Vagina (tissue), 2 donors: Measurements from ENCODE around the gene AFAP1L1. TPM values are rescaled to one million over a fixed set of nuclear protein-coding genes. Genes with fewer than 3 reads are reported as not detected.

ENCODE experiments used
- DNase-seq, 2 donors: peaks; one replicate each; pipeline ENCODE4 v3.0.0-alpha.2; 2017; ENCODE audit errors: extremely low spot score in 2 of 2
- H3K27ac ChIP-seq: fragments of 200-600 bp; sonication (generic); one replicate; pipeline ENCODE4 v1.5.1; 2019
- H3K27me3 ChIP-seq: fragments of 200-600 bp; sonication (generic); one replicate; pipeline ENCODE4 v1.5.1; 2019
- H3K36me3 ChIP-seq, 2 donors: fragments of 200-600 bp; sonication (generic); one replicate each; pipeline ENCODE4 v1.5.1; 2017 to 2019
- H3K4me1 ChIP-seq: fragments of 200-600 bp; sonication (generic); one replicate; pipeline ENCODE4 v1.5.1; 2019
- H3K4me3 ChIP-seq, 2 donors: fragments of 200-600 bp; sonication (generic); 1 replicate in 1 of 2; 2 replicates in 1 of 2; pipeline ENCODE4 v1.5.1; 2016 to 2019
- H3K9me3 ChIP-seq: fragments of 200-600 bp; sonication (generic); one replicate; pipeline ENCODE4 v1.5.1; 2019
- POLR2A ChIP-seq, 2 donors: fragments of 450-650 bp; IDR thresholded peaks; one replicate each; pipeline ENCODE4 v1.6.1; 2017; ENCODE audit warnings: antibody characterized with exemption in 2 of 2, mild to moderate bottlenecking in 2 of 2, moderate library complexity in 2 of 2
- POLR2AphosphoS5 ChIP-seq, 2 donors: sonication (generic); formaldehyde crosslinking; IDR thresholded peaks; one replicate each; pipeline ENCODE4 v1.9.0; 2017; ENCODE audit warnings: antibody characterized with exemption in 2 of 2, mild to moderate bottlenecking in 2 of 2, low read depth in 1 of 2; ENCODE audit not compliant: insufficient read depth in 1 of 2
- intact Hi-C: fragments of 100-400 bp; cut with DNase I; formaldehyde crosslinking; loops from one replicate; pipeline ENCODE4 v1.15.1; 2023
- total RNA-seq: library from RNA; depleted of rRNA; stranded (reverse); fragments of >200 nt; gene quantifications from one replicate; pipeline ENCODE4 v1.2.3, GENCODE V29; 2016
- TF ChIP-seq, protein P1 (sequence below), 3 experiments: fragments of 450-650 bp in 2 of 3; fragments of 200-600 bp in 1 of 3; sonication (generic) in 1 of 3; IDR thresholded peaks; one replicate each; pipeline ENCODE4 v1.5.1; 2017 to 2019; ENCODE audit warnings: antibody characterized with exemption in 3 of 3, mild to moderate bottlenecking in 2 of 3, moderate library complexity in 2 of 3

The AFAP1L1 gene
- total RNA-seq, 1 donor from 2014 or later = 14.7 TPM

DNA sequence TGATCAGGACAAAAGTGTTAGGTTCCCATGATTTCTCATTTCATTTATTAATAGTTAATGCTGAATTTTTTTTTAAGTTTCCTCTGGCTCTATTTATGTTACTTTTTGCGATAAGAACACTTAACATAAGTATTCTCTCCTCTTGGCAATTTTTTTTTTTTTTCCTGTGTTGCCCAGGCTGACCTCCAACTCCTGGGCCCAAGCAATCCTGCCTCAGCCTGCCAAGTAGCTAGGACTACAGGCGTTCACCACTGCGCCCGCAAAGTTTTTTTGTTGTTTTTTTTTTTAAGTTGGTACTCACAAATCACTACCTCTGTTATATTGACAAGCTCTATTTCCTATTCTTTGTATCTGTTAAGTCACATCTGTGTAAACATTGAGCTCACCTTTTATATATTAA lies 80.5 kb downstream of the AFAP1L1 start:
- no peak for DNase-seq

DNA sequence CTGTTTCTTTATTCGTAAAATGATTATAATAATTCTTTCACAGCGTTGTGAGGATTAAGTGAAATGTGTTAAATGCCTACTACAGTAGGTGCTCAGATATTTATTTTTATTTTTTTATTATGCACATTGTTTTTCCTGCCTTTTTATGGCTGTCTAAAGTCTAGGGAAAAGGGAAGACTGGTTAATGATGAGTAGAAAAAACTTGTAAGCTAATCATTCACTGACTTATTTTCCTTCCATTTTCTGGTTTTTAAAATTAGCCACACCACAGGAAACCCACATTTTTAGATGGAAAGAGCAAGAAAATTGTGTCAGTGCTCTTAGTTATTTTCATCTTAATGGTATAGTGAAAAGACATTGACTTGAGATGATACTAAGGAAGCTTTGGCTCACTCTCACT lies 82.3 kb downstream of the AFAP1L1 start:
- H3K36me3 ChIP-seq = peaks cover 0 to 58% of the 10 kb centered on the region in 2 donors
- no peak overlapping the region for H3K4me3 ChIP-seq
- peaks cover 15% of the 10 kb centered on the region for H3K4me1 ChIP-seq
- no peak overlapping the region for H3K27ac ChIP-seq
- TF ChIP-seq, protein P1, sequence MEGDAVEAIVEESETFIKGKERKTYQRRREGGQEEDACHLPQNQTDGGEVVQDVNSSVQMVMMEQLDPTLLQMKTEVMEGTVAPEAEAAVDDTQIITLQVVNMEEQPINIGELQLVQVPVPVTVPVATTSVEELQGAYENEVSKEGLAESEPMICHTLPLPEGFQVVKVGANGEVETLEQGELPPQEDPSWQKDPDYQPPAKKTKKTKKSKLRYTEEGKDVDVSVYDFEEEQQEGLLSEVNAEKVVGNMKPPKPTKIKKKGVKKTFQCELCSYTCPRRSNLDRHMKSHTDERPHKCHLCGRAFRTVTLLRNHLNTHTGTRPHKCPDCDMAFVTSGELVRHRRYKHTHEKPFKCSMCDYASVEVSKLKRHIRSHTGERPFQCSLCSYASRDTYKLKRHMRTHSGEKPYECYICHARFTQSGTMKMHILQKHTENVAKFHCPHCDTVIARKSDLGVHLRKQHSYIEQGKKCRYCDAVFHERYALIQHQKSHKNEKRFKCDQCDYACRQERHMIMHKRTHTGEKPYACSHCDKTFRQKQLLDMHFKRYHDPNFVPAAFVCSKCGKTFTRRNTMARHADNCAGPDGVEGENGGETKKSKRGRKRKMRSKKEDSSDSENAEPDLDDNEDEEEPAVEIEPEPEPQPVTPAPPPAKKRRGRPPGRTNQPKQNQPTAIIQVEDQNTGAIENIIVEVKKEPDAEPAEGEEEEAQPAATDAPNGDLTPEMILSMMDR (IDR thresholded peaks at IDR 0.05) = no peak
- TF ChIP-seq POLR2AphosphoS5 (IDR thresholded peaks at IDR 0.05; ENCODE audit: insufficient read depth in 1 of 2, low read depth in 1 of 2) (no peak), POLR2A (IDR thresholded peaks at IDR 0.05) (no peak)
- no peaks in the 10 kb centered on the region for H3K9me3 ChIP-seq
- DNase-seq = no peak
- no peaks in the 10 kb centered on the region for H3K27me3 ChIP-seq
- intact Hi-C loops = no loop called here

More for the DNA sequence above, 80.5 kb downstream of the AFAP1L1 start:
- Histone ChIP-seq H3K36me3 (peaks cover 0 to 70% of the 10 kb centered on the region in 2 donors), H3K27ac (no peak overlapping the region), H3K4me1 (peaks cover 16% of the 10 kb centered on the region), H3K9me3 (no peaks in the 10 kb centered on the region), H3K4me3 (no peak overlapping the region), H3K27me3 (no peaks in the 10 kb centered on the region)
- TF ChIP-seq, protein P1 (IDR thresholded peaks at IDR 0.05) = no peak
- TF ChIP-seq POLR2A (IDR thresholded peaks at IDR 0.05) (no peak), POLR2AphosphoS5 (IDR thresholded peaks at IDR 0.05; ENCODE audit: insufficient read depth in 1 of 2, low read depth in 1 of 2) (no peak)
- intact Hi-C loops = no loop called here

DNA sequence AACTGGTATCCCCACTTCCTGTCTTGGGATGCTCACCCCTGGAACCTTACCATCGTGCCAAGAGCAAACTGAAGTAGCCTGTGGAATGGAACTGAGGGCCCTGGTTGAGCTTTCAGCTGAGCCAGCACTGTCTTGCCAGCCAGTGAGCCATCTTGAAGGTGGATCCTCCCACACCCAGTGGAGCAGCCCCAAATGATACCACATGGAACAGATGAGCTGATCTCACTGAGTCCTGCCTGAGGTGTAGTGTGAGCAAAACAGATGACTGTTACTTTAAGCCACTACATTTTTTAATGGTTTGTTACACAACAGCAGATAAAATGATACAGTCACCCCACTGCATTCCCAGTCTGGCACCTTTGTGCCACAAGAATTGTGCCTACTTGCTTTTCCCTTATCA lies 84.0 kb downstream of the AFAP1L1 start:
- intact Hi-C loops = no loop called here
- Histone ChIP-seq H3K36me3 (peaks cover 0 to 41% of the 10 kb centered on the region in 2 donors), H3K4me1 (peaks cover 11% of the 10 kb centered on the region), H3K27me3 (no peaks in the 10 kb centered on the region), H3K27ac (no peak overlapping the region), H3K9me3 (no peaks in the 10 kb centered on the region), H3K4me3 (no peak overlapping the region)
- no peak for TF ChIP-seq POLR2A (IDR thresholded peaks at IDR 0.05)
- TF ChIP-seq POLR2AphosphoS5 (IDR thresholded peaks at IDR 0.05; ENCODE audit: insufficient read depth in 1 of 2, low read depth in 1 of 2) = no peak
- TF ChIP-seq, protein P1 (IDR thresholded peaks at IDR 0.05) = no peak
- no peak for DNase-seq

DNA sequence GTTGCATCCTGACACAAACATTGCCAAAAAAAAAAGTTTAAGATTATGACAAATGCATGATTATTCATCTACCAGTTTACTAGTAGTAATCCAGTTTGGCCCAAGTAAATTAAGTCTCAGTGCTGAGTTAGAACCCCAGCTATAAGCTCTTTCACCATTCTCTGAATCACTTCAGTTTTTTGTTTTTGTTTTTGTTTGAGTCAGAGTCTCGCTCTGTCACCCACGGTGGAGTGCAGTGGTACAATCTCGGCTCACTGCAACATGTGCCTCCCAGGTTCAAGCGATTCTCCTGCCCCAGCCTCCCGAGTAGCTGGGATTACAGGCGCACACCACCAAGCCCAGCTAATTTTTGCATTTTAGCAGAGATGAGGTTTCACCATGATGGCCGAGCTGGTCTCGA lies 84.7 kb downstream of the AFAP1L1 start:
- intact Hi-C loops = no loop called here
- H3K27me3 ChIP-seq = no peaks in the 10 kb centered on the region
- no peak overlapping the region for H3K4me3 ChIP-seq
- peaks cover 0 to 35% of the 10 kb centered on the region in 2 donors for H3K36me3 ChIP-seq
- no peaks in the 10 kb centered on the region for H3K9me3 ChIP-seq
- TF ChIP-seq POLR2A (IDR thresholded peaks at IDR 0.05) (no peak), POLR2AphosphoS5 (IDR thresholded peaks at IDR 0.05; ENCODE audit: insufficient read depth in 1 of 2, low read depth in 1 of 2) (no peak)
- TF ChIP-seq, protein P1 (IDR thresholded peaks at IDR 0.05) = no peak
- peaks cover 11% of the 10 kb centered on the region for H3K4me1 ChIP-seq
- H3K27ac ChIP-seq = no peak overlapping the region
- DNase-seq = no peak

DNA sequence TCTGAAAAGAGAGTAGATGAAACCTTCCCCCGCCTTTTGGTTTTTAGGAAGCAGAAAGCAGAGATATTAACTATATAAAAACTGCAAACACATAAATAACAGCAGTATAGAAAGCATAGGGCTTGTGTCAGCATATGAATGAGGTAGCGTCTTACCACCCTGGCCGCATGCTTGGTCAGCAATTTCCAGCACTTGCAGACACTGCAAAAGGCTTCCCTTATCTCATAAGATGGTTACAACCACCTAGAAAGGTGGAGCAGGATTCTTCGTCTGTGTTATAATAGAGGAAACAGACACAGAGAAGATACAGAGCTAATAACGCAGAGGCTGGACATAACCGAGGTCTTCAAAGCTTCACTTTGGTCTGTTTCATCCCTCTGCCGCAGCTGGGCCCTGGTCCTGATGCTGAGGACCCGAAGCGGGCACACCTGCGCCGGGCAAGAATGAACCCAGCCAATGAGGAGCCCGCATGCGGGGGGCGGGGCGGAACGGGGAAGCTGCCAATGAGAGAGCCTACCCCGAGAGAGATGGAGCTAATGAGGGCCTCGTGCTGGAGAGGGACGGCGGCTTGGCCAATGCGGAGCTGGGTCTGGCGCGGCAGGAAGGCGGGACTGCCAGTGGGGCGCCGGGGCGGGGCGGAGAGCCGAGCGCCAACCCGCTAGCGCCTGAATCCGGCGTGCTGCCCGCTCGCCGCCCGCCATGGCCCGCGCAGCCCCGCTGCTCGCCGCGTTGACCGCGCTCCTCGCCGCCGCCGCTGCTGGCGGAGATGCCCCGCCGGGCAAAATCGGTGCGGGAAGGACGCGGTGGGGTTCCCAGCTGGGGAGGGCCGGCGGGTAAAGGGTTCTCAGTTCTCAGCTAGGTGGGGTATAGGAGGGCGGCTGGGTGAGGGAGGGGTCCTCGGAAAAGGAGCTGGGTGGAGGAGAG lies 86.0 kb downstream of the AFAP1L1 start, which contains the start of gene PCYOX1L:
Gene PCYOX1L, plus strand, starts transcription at position 677 of the 924 bp plus-strand sequence. Its CDS starts 23 bp downstream, at position 700.
- peak in 1 of 2 donors; percentile 30 for TF ChIP-seq POLR2A (IDR thresholded peaks at IDR 0.05)
- peak; percentile 53 to 74 for TF ChIP-seq POLR2AphosphoS5 (IDR thresholded peaks at IDR 0.05; ENCODE audit: insufficient read depth in 1 of 2, low read depth in 1 of 2)
- TF ChIP-seq, protein P1 (IDR thresholded peaks at IDR 0.05) = no peak
- Histone ChIP-seq H3K27ac (peak within 1 kb of the TSS; percentile 71), H3K27me3 (no peaks in the 10 kb centered on the region), H3K4me1 (peaks cover 11% of the 10 kb centered on the region), H3K4me3 (peak within 1 kb of the TSS; percentile 66 to 71), H3K9me3 (no peaks in the 10 kb centered on the region), H3K36me3 (peaks cover 0 to 24% of the 10 kb centered on the region in 2 donors)
- intact Hi-C loops = no loop called here
- DNase-seq = no peak
